ENCODE results near the gene SLC46A2. TPM values are rescaled to one million over a fixed set of nuclear protein-coding genes. Genes with fewer than 3 reads are reported as not detected.

Gene SLC46A2
- total RNA-seq, 6 experiments from 2014 or later: not detected

- H3K27me3 Mint-ChIP-seq (ENCODE audit: insufficient read depth): no peaks in the 10 kb centered on the region
- no peak for DNase-seq
- TF ChIP-seq, protein P1, sequence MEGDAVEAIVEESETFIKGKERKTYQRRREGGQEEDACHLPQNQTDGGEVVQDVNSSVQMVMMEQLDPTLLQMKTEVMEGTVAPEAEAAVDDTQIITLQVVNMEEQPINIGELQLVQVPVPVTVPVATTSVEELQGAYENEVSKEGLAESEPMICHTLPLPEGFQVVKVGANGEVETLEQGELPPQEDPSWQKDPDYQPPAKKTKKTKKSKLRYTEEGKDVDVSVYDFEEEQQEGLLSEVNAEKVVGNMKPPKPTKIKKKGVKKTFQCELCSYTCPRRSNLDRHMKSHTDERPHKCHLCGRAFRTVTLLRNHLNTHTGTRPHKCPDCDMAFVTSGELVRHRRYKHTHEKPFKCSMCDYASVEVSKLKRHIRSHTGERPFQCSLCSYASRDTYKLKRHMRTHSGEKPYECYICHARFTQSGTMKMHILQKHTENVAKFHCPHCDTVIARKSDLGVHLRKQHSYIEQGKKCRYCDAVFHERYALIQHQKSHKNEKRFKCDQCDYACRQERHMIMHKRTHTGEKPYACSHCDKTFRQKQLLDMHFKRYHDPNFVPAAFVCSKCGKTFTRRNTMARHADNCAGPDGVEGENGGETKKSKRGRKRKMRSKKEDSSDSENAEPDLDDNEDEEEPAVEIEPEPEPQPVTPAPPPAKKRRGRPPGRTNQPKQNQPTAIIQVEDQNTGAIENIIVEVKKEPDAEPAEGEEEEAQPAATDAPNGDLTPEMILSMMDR (IDR thresholded peaks at IDR 0.05): no peak
- H3K4me1 Mint-ChIP-seq (ENCODE audit: low read depth): peaks cover 46% of the 10 kb centered on the region
- no peak overlapping the region for H3K4me3 Mint-ChIP-seq
- H3K9me3 Mint-ChIP-seq: peaks cover 6% of the 10 kb centered on the region
- peaks cover 20% of the 10 kb centered on the region for H3K36me3 Mint-ChIP-seq (ENCODE audit: low read depth)
- H3K27ac Mint-ChIP-seq: no peak overlapping the region
These were observed 26.9 kb downstream of the SLC46A2 start for GRCh38 chr9:112863746-112864145.

DNA sequence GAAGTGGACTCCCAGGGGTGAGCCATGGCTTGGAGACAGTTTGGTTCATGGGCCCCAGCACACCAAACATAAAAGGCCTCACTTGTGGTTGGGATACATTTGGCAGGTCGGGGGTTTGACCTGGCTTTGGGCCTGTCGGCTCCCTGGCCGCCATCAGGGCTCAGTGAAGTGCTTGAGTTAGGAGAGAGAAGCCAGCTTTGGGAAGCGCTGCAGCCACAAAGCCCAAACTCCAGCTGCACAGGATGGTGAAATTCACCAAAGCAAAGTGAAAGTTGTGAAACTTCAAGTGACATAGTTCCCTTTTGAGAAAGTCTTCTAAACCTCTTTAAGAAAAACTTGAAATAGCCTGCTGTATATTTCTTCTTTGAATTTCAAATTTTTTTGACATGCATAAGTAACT lies 27.5 kb downstream of the SLC46A2 start:
- peaks cover 20% of the 10 kb centered on the region for H3K36me3 Mint-ChIP-seq (ENCODE audit: low read depth)
- DNase-seq: no peak
- peaks cover 6% of the 10 kb centered on the region for H3K9me3 Mint-ChIP-seq
- peaks cover 46% of the 10 kb centered on the region for H3K4me1 Mint-ChIP-seq (ENCODE audit: low read depth)
- H3K4me3 Mint-ChIP-seq: no peak overlapping the region
- no peaks in the 10 kb centered on the region for H3K27me3 Mint-ChIP-seq (ENCODE audit: insufficient read depth)
- H3K27ac Mint-ChIP-seq: no peak overlapping the region
- TF ChIP-seq, protein P1 (IDR thresholded peaks at IDR 0.05): no peak

GRCh38 chr9:112861638-112862555 lies 28.8 kb downstream of the SLC46A2 start:
- peak overlapping the region; percentile 5; the same call in 1 of the 2 replicates for H3K4me3 Mint-ChIP-seq
- no peaks in the 10 kb centered on the region for H3K9me3 Mint-ChIP-seq
- peak overlapping the region; percentile 62; the same call in 1 of the 2 replicates for H3K27ac Mint-ChIP-seq
- TF ChIP-seq, protein P1 (IDR thresholded peaks at IDR 0.05): no peak
- DNase-seq: no peak
- no peaks in the 10 kb centered on the region for H3K27me3 Mint-ChIP-seq (ENCODE audit: insufficient read depth)
- peaks cover 38% of the 10 kb centered on the region; the same call in 1 of the 2 replicates for H3K4me1 Mint-ChIP-seq (ENCODE audit: low read depth)
- H3K36me3 Mint-ChIP-seq (ENCODE audit: low read depth): peaks cover 10% of the 10 kb centered on the region

DNA sequence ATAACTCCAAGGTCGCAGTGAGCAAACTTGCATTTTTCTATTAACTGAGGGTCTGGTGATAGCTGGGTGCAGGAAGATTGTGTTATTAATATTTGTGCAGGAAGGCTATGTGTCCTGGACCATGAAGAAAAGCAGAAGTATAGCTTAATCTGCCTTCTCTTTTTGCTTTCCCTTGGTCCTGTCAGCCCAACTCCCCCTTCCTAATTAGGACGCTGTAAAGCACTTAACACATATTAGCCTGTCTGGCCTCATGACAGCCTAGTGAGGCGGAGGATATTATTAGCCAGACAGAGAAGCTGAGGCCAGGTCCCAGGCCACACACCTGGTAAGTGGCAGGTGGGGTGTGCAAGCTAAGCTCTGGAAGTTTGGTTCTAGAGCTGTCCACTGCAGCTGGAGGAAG lies 29.5 kb downstream of the SLC46A2 start:
- Mint-ChIP-seq H3K36me3 (ENCODE audit: low read depth) (peaks cover 4% of the 10 kb centered on the region), H3K27me3 (ENCODE audit: insufficient read depth) (no peaks in the 10 kb centered on the region), H3K27ac (no peak overlapping the region), H3K4me3 (no peak overlapping the region), H3K9me3 (no peaks in the 10 kb centered on the region), H3K4me1 (ENCODE audit: low read depth) (peaks cover 38% of the 10 kb centered on the region; the same call in 1 of the 2 replicates)
- no peak for DNase-seq
- TF ChIP-seq, protein P1 (IDR thresholded peaks at IDR 0.05): no peak

- no peaks in the 10 kb centered on the region for H3K27me3 Mint-ChIP-seq (ENCODE audit: insufficient read depth)
- DNase-seq: no peak
- no peak overlapping the region for H3K27ac Mint-ChIP-seq
- TF ChIP-seq, protein P1 (IDR thresholded peaks at IDR 0.05): no peak
- H3K36me3 Mint-ChIP-seq (ENCODE audit: low read depth): no peaks in the 10 kb centered on the region
- H3K4me1 Mint-ChIP-seq (ENCODE audit: low read depth): peaks cover 38% of the 10 kb centered on the region; the same call in 1 of the 2 replicates
- no peaks in the 10 kb centered on the region for H3K9me3 Mint-ChIP-seq
- no peak overlapping the region for H3K4me3 Mint-ChIP-seq
These were observed 30.2 kb downstream of the SLC46A2 start for GRCh38 chr9:112860451-112860850.

Data from HFFc6 (cell line).